Gastrocnemius medialis (tissue), 4 donors: ENCODE measurements around the gene PRRT4. TPM values are rescaled to one million over a fixed set of nuclear protein-coding genes. Genes with fewer than 3 reads are reported as not detected.
A peak's percentile ranks its signal among the peaks of the same experiment; 100 is the strongest.

ENCODE experiments used
- ATAC-seq, 2 donors: fragments of 150-250 bp; one replicate each; pipeline ENCODE4 v1.9.1; 2016
- DNase-seq, 2 donors: peaks; one replicate each; pipeline ENCODE4 v3.0.0-alpha.2; 2019
- H3K27ac ChIP-seq, 4 donors: fragments of 200-600 bp; sonication (generic); 1 replicate in 1 of 4; 2 replicates in 3 of 4; pipeline ENCODE4 v1.5.1; 2016 to 2018; ENCODE audit warnings: mild to moderate bottlenecking in 2 of 4, moderate library complexity in 1 of 4
- H3K27me3 ChIP-seq, 3 donors: fragments of 200-600 bp; sonication (generic) in 2 of 3; 1 replicate in 1 of 3; 2 replicates in 2 of 3; pipeline versions ENCODE4 v1.5.1 to v1.6.0; 2016 to 2019; ENCODE audit warnings: mild to moderate bottlenecking in 1 of 3, moderate library complexity in 1 of 3
- H3K36me3 ChIP-seq, 2 donors: fragments of 200-600 bp; sonication (generic) in 1 of 2; one replicate each; pipeline ENCODE4 v1.5.1; 2017 to 2018
- H3K4me1 ChIP-seq, 2 donors: fragments of 200-600 bp; sonication (generic) in 1 of 2; one replicate each; pipeline ENCODE4 v1.5.1; 2016 to 2017; ENCODE audit warnings: mild to moderate bottlenecking in 2 of 2
- H3K4me3 ChIP-seq, 4 donors: fragments of 200-600 bp; sonication (generic) in 3 of 4; 1 replicate in 1 of 4; 2 replicates in 3 of 4; pipeline ENCODE4 v1.5.1; 2016 to 2019; ENCODE audit warnings: mild to moderate bottlenecking in 2 of 4
- H3K9me3 ChIP-seq, 3 donors: fragments of 200-600 bp; sonication (generic) in 2 of 3; 1 replicate in 1 of 3; 2 replicates in 2 of 3; pipeline ENCODE4 v1.5.1; 2016 to 2019
- POLR2A ChIP-seq, 2 donors: fragments of 450-650 bp; IDR thresholded peaks; one replicate each; pipeline ENCODE4 v1.6.1; 2017; ENCODE audit warnings: antibody characterized with exemption in 2 of 2, mild to moderate bottlenecking in 2 of 2, moderate library complexity in 2 of 2
- in situ Hi-C, 4 donors: fragments of 200-750 bp; cut with MboI; loops; one replicate each; pipeline versions ENCODE4 v1.15.0 to v1.8.0; 2017; ENCODE audit warnings: low sequenced_read_pairs in 4 of 4
- intact Hi-C: fragments of 100-400 bp; cut with DNase I; formaldehyde crosslinking; loops from one replicate; pipeline ENCODE4 v1.15.1; 2023; ENCODE audit warnings: low total_unique reads
- total RNA-seq, 4 donors: library from RNA; depleted of rRNA; stranded (reverse); fragments of >200 nt; gene quantifications; one replicate each; pipeline versions ENCODE4 v1.1.0 to v1.2.3, GENCODE V29; 2016
- TF ChIP-seq, protein P1 (sequence below), 5 experiments: fragments of 450-650 bp in 3 of 5; fragments of 200-600 bp in 2 of 5; sonication (generic) in 2 of 5; IDR thresholded peaks in 4 of 5; conservative IDR thresholded peaks in 1 of 5; 1 replicate in 4 of 5; 2 replicates in 1 of 5; pipeline ENCODE4 v1.5.1; 2016 to 2019; ENCODE audit warnings: antibody characterized with exemption in 5 of 5, mild to moderate bottlenecking in 3 of 5, moderate library complexity in 3 of 5

The PRRT4 gene
- total RNA-seq, 4 donors from 2014 or later = 0.22 to 2.2 (median 0.64) TPM

DNA sequence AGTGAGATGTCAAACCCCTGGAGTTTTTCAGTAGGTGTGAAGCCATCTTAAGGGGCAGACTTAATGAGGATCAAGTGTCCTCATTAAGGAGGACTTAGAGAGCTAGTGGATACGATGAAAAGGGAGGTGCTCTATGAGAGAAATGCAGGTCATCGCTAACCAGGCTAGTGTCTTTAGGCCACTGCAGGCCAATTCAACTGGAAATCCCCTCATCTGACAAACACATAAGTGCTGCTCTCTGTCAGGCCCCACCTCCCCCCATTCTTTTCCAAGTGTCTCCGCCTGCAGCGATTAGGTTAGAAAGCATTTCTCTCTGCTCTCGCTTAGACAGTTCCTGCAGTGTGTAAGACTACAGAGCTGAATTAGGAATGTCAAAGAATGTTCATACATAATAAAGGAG, 51.5 kb downstream of the PRRT4 start:
- Histone ChIP-seq H3K9me3 (no peaks in the 10 kb centered on the region), H3K36me3 (peaks cover 0 to 85% of the 10 kb centered on the region in 2 donors), H3K4me3 (no peak overlapping the region), H3K27ac (no peak overlapping the region), H3K27me3 (no peaks in the 10 kb centered on the region), H3K4me1 (no peaks in the 10 kb centered on the region)
- intact Hi-C loops (no loop called here), in situ Hi-C loops (no loop called here)
- DNase-seq (no peak), ATAC-seq (no peak)
- TF ChIP-seq POLR2A (IDR thresholded peaks at IDR 0.05) = no peak
- TF ChIP-seq, protein P1, sequence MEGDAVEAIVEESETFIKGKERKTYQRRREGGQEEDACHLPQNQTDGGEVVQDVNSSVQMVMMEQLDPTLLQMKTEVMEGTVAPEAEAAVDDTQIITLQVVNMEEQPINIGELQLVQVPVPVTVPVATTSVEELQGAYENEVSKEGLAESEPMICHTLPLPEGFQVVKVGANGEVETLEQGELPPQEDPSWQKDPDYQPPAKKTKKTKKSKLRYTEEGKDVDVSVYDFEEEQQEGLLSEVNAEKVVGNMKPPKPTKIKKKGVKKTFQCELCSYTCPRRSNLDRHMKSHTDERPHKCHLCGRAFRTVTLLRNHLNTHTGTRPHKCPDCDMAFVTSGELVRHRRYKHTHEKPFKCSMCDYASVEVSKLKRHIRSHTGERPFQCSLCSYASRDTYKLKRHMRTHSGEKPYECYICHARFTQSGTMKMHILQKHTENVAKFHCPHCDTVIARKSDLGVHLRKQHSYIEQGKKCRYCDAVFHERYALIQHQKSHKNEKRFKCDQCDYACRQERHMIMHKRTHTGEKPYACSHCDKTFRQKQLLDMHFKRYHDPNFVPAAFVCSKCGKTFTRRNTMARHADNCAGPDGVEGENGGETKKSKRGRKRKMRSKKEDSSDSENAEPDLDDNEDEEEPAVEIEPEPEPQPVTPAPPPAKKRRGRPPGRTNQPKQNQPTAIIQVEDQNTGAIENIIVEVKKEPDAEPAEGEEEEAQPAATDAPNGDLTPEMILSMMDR (IDR thresholded peaks at IDR 0.05 in 4 of 5, conservative IDR thresholded peaks at IDR 0.05 in 1 of 5) = no peak

DNA sequence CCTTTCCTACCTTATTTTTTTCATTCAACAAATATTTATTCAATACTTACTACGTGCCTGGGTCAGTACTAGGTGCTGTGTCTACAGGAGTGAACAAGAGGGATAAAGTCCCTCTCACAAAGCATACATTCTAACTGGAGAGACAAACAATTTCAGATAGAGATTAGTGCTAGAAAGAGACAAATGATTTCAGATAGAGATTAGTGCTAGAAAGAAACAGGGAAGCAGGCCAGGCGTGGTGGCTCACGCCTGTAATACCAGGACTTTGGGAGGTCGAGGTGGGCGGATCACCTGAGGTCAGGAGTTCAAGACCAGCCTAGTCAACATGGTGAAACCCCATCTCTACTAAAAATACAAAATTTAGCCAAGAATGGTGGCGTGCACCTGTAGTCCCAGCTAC, 52.4 kb downstream of the PRRT4 start:
- DNase-seq (no peak), ATAC-seq (no peak)
- no peaks in the 10 kb centered on the region for H3K4me1 ChIP-seq
- peaks cover 0 to 80% of the 10 kb centered on the region in 2 donors for H3K36me3 ChIP-seq
- intact Hi-C loops (no loop called here), in situ Hi-C loops (no loop called here)
- H3K9me3 ChIP-seq = no peaks in the 10 kb centered on the region
- TF ChIP-seq, protein P1 (IDR thresholded peaks at IDR 0.05 in 4 of 5, conservative IDR thresholded peaks at IDR 0.05 in 1 of 5) = no peak
- no peak for TF ChIP-seq POLR2A (IDR thresholded peaks at IDR 0.05)
- H3K27me3 ChIP-seq = no peaks in the 10 kb centered on the region
- H3K4me3 ChIP-seq = no peak overlapping the region
- no peak overlapping the region for H3K27ac ChIP-seq

DNA sequence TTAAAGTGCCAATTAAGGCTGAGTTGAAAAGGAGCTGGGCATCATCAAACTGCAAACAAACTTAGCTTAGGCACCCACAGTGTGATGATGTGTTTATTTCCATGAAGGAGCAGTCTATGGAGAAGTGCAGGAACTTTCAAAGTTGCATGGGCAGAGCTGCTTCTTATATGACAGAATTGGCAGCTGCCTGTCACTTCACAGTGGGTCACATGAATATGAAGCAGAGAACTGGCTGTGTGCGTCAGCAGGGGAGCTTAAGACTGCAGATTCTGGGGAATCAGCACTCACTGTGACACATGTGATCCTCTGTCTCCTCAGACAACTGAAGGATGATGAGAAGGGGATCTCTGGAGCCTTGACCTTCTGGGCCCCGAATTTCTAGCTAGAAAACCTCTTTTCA, 54.4 kb downstream of the PRRT4 start:
- Histone ChIP-seq H3K4me3 (no peak overlapping the region), H3K36me3 (peaks cover 0 to 61% of the 10 kb centered on the region in 2 donors), H3K4me1 (no peaks in the 10 kb centered on the region), H3K27ac (peak overlapping the region; percentile 37 to 74 (median 67)), H3K9me3 (no peaks in the 10 kb centered on the region), H3K27me3 (no peaks in the 10 kb centered on the region)
- DNase-seq (peak; percentile 31 to 41), ATAC-seq (peak; percentile 87 to 92)
- in situ Hi-C loops = no loop called here
- no peak for TF ChIP-seq POLR2A (IDR thresholded peaks at IDR 0.05)
- TF ChIP-seq, protein P1 (IDR thresholded peaks at IDR 0.05 in 4 of 5, conservative IDR thresholded peaks at IDR 0.05 in 1 of 5) = no peak
- intact Hi-C loops = no loop called here

DNA sequence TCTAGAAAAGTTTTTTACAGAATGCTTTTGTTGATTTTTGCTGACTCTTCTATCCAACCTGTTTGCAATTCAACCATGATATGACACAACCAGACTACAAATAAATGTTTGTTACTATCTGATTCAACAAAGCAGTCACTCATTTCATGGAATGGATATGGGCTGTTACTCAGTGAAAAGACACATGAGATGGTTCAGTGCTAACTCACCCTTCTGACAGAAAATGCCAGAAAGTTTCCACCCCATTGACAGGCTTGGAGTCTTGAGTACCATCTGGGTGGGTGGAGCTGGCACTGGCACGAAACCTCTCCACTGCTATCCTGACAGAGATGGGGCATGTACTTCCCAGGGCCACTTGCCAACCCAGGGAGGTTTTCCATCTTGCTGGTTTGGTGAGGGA, 57.3 kb downstream of the PRRT4 start:
- no peaks in the 10 kb centered on the region for H3K9me3 ChIP-seq
- peaks cover 0 to 33% of the 10 kb centered on the region in 2 donors for H3K36me3 ChIP-seq
- no peaks in the 10 kb centered on the region for H3K27me3 ChIP-seq
- no peaks in the 10 kb centered on the region for H3K4me1 ChIP-seq
- ATAC-seq (no peak), DNase-seq (no peak)
- H3K27ac ChIP-seq = no peak overlapping the region
- in situ Hi-C loops = no loop called here
- TF ChIP-seq POLR2A (IDR thresholded peaks at IDR 0.05) = no peak
- TF ChIP-seq, protein P1 (IDR thresholded peaks at IDR 0.05 in 4 of 5, conservative IDR thresholded peaks at IDR 0.05 in 1 of 5) = no peak
- H3K4me3 ChIP-seq = no peak overlapping the region
- intact Hi-C loops = no loop called here

DNA sequence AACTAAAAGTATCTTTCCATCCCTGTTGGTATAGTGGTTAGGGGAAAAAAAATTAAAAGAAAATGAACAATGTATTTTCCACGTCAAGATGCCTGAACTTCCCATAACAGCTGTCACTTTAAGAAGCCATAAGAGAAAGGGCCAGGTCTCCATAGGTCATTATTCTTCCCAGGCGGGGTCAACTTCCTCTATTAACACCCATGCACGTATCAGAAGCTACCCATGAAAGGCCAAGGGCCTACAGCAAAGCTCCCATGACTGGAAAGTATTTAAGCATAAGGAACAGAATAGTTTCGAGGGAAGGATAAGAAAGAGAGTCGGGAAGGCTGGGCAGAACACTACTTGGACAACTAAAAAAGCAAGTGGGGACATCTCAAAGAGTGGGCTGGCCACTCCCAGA, 57.8 kb downstream of the PRRT4 start:
- no peak overlapping the region for H3K4me3 ChIP-seq
- no peaks in the 10 kb centered on the region for H3K9me3 ChIP-seq
- in situ Hi-C loops = no loop called here
- peaks cover 0 to 29% of the 10 kb centered on the region in 2 donors for H3K36me3 ChIP-seq
- DNase-seq (no peak), ATAC-seq (no peak)
- H3K27me3 ChIP-seq = no peaks in the 10 kb centered on the region
- no peak overlapping the region for H3K27ac ChIP-seq
- intact Hi-C loops = no loop called here
- no peaks in the 10 kb centered on the region for H3K4me1 ChIP-seq
- TF ChIP-seq, protein P1 (IDR thresholded peaks at IDR 0.05 in 4 of 5, conservative IDR thresholded peaks at IDR 0.05 in 1 of 5) = no peak
- no peak for TF ChIP-seq POLR2A (IDR thresholded peaks at IDR 0.05)
